ENCODE data around the gene GRK6.

GRK6 gene

GRCh38 chr5:177427211-177427822 lies 841 bp downstream of the GRK6 start:
- DNase-seq: no peak

- DNase-seq: no peak
These were observed 1.6 kb downstream of the GRK6 start for GRCh38 chr5:177427919-177428573.

GRCh38 chr5:177428574-177429217 lies 2.2 kb downstream of the GRK6 start:
- DNase-seq: no peak

- DNase-seq: no peak
These were observed 3.0 kb downstream of the GRK6 start for GRCh38 chr5:177429248-177430040.

- no peak for DNase-seq
These were observed 3.9 kb downstream of the GRK6 start for GRCh38 chr5:177430140-177430951.

- no peak for DNase-seq
These were observed 4.5 kb downstream of the GRK6 start for GRCh38 chr5:177430972-177431316.

GRCh38 chr5:177431317-177432142 lies 5.1 kb downstream of the GRK6 start:
- DNase-seq: no peak

GRCh38 chr5:177432143-177432838 lies 5.8 kb downstream of the GRK6 start:
- no peak for DNase-seq

GRCh38 chr5:177432839-177433657 lies 6.6 kb downstream of the GRK6 start:
- no peak for DNase-seq

- DNase-seq: no peak
These were observed 7.3 kb downstream of the GRK6 start for GRCh38 chr5:177433658-177434217.

GRCh38 chr5:177434437-177434836 lies 8.0 kb downstream of the GRK6 start:
- DNase-seq: no peak

- no peak for DNase-seq
These were observed 8.7 kb downstream of the GRK6 start for GRCh38 chr5:177434942-177435738.

- DNase-seq: no peak
These were observed 9.5 kb downstream of the GRK6 start for GRCh38 chr5:177435847-177436536.

GRCh38 chr5:177437623-177438022 lies 11.1 kb downstream of the GRK6 start:
- DNase-seq: no peak

GRCh38 chr5:177438468-177438867 lies 12.0 kb downstream of the GRK6 start:
- DNase-seq: no peak

GRCh38 chr5:177439518-177440053 lies 13.1 kb downstream of the GRK6 start:
- DNase-seq: no peak

GRCh38 chr5:177440211-177440989 lies 13.9 kb downstream of the GRK6 start:
- no peak for DNase-seq

Measured in COR-L47 (cell line).